Embryonic facial prominence (tissue), 1 donor: ENCODE measurements around the gene TBXA2R.

Experiments
- DNase-seq: peaks from one replicate; pipeline ENCODE4 v3.0.0-alpha.2; 2016; ENCODE audit errors: extremely low spot score

Gene TBXA2R

DNA sequence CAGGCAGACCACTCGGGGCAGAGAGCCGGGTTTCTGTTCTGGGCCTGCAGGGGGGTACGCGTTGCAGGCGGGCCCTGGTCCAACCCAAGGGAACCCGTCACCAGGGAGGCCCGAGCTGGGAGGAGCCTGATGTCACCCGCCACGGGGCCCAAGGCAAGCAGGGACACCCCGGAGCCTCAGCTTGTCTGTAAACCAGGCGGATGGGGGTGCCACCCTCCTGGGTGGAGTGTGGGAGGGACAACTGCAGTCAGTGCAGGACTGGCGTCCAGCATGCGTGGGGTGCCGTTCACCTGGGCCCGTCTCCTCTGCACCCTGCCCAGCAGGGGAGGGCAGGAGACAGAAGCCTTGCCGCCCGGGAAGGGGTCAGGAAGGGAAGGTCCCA, 12.9 kb upstream of the TBXA2R start:
- no peak for DNase-seq

DNA sequence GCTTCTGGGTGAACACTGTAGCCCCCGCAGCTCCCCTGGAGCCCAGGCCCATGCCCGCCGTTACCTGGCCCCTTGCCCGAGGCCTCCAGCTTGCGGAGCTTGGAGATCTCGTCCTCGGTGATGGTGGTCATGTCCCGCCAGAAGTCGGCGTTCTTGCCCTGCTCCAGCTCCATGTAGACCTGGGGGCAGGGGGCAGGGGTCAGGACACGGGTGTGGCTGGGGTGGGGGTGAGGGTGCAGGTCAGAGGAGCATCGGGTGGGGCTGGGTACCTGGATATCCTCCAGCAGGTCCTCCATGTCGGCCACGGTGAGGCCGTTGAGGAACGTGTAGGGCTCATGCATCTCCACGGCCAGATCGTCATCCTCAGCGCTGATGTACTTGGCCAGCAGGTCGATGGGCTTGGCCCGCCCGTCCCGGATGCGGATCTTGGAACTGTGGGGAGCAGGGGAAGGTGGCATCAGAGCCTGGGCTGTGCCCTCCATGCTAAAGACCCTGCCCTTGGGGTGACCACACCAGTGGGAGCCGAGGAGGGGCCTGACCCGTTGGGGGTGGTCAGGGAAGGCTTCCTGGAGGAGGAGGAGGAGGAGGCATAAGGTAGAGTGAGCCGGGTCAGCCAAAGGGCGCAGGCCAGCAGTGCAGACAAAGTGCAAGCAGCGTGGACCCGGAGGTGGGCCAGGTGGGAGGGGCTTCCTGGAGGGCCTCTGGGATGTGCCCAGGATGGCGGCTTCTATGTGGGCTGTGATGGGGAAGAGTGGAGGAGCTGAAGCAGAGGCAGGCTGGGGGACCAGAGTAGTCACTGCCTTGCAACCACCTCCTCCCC, 12.3 kb upstream of the TBXA2R start:
- DNase-seq = no peak

DNA sequence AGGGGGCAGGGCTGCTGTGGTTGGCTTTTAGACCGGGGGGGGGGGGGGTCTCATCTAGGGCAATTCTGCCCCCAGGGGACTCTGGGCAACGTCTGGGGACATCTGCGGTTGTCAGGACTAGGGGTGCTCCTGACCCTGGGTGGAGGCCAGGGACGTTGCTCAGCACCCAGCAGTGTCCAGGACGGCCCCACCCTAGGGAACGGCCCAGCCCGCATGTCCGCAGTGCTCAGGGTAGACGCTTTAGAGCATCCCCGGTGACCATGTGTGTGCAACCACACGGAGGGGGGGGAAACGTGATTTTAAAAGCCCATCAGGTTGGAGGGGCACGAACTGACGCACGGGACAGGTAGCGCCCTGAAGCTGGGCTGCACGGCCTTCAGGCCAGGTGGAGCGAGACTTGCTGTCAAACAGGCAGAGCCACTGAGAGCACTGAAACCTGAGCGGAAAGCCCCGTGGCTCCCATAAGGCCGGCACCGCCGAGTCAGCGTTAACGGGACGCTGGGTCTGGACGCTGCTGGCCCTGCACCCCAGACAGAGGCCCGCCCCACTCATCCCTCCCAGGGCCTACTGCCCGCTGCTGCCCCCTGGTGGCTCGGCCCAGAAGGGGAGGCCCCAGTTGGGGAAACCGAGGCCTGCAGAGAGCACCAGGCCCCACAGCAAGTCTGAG, 11.6 kb upstream of the TBXA2R start:
- DNase-seq = no peak

DNA sequence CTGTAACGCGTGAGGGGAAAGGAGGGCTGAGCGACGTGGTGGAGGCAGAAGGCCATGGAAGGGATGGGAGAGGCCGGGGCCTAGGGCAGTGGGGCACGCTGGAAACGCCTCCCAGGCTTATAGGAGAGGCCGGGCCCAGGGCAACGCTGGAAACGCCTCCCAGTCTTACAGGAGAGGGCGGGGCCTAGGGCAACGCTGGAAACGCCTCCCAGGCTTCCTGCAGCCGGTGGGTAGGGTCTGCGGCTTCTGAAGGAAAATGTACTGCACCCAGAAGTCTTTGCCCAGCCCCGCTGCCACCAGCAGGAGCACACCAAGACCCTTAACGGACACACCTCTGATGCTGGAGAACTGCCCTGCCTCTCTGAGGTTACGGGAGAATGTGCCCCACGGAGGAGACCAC, 10.8 kb upstream of the TBXA2R start:
- no peak for DNase-seq

DNA sequence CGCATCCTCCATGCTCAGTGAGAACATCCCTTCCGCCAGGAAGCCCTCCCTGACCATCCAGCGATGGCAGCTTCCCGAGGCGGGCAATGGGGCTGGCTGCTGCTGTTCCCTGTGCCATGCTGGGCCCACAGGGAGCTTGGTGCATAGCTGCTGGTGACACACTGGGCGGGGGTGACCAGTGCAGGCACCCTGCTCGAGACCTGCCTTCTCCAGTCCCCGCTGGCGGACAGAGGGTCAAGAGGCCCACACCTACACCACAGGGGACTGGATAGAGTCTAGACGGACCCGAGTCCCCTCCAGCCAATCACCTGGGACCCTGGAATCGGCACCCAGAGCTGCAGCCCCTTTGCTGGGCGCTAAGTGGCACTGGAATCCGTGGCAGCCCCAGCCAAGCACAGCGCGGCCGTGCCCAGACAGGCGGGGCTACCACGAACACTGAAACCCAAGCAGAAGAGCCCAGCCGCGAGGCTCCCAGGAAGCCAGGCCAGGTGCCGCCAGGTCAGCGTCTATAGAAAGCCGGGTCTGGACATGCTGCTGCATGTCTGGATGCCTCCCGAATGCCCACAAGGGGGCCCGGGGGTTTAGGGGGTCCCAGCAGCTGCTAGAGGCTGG, 9.0 kb upstream of the TBXA2R start:
- DNase-seq = no peak

DNA sequence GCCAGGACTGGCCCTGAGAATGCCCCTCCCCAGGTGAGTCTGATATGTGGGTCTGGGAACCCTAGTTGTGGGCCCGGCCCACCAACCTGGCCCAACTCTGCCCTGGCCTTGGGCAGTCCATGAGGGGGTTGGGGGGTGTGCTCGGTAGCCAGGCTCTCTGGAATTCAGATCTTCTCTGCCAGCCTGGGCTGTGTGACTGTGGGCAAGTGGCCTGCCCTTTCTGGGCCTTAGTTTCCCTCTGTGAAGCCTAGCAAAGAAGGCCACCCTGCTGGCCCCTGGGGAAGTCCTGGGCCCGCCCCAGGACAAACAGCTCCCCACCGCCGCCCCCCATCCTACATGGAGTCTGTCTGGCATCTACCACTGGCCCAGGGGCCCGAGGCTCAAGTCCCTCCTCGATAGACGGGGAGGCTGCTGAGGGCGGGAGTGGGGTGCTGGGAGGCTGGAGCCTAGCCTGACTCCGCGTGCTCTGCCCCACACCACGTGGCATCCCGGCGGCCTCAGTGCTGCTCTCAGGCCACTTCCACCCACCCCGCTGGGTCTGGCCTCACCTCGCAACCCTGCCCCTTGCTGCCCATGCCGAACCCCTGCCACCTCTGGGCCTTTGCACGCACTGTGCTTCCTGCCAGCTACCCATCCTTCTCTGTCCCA, 8.3 kb upstream of the TBXA2R start:
- DNase-seq = no peak

DNA sequence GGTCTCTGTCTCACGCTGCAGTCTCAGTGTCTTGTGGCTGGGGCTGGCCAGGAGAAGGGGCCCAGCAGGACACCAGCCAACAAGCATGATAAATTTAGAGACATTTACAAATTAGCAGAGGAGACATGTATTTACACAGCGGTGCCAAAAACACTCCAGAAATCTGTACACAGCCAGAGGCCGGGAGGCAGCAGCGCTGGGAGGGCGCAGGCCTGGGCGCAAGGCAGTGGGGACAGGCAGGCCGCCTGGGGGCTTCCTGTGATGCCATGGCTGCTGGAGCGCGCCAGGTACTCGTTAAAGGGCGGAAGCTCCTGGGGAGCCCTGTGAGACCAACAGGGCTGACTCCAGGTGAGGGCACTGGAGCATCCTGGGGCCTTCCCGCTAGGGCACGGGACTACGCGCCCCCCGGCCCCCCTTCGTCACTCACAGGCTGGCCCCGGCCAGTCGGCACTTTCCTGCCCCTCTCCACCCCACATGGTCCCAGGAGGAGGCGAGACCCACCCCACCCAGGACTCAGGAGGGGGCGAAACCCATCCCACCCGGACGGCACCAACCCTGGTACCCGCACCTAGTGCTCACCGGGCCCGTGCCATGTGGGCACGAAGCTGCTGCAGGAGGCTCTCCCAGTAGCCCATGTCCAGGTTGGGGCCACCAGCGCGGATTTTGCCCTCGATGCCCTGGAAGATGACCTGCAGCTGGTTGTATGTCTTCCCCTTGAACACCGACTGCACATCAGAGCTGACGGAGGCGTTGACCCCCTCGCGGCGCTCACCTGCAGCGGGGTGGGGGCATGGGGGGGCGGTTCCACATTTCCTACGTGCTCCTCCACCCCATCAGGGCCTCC, 7.4 kb upstream of the TBXA2R start:
- no peak for DNase-seq

DNA sequence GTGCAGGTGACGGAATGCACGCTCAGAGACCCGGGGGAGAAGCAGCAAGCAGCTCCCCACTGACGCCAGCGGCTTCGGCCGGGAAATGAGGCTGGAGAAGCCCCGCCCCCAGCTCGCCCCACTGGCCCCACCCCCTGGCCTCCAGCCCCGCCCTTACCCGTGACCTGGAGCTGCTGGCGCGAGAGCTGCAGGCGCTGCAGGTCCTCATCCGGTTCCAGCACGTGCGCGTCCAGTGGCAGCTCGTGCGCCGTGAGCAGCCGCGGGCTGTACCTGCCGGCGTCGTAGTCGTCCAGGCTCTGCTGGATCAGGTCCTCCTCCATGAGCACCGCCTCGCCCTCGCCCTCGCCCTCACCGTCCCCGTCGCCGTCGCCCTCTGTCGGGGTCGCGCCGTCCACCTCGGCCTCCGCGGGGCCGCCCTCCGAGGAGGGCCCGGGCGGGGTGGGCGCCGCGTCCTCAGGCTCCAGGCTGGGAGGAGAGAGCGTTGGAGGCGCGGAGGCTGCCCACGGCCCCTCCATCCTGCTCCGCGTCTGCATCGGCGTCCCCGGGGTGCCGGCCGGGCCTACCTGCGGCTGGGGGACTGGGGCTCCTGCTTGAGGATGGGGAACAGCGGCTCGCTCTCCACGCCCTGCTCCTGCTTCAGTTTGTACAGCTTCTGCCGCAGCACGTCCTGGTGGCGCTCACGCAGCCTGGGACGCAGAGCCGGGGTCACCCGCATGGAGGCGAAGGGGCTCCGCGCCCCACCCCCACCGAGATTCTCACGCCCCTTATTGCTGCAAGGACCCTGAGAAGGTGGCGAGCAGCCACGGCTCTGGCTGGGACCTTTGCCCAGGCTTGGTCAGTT, 6.4 kb upstream of the TBXA2R start:
- DNase-seq = no peak

DNA sequence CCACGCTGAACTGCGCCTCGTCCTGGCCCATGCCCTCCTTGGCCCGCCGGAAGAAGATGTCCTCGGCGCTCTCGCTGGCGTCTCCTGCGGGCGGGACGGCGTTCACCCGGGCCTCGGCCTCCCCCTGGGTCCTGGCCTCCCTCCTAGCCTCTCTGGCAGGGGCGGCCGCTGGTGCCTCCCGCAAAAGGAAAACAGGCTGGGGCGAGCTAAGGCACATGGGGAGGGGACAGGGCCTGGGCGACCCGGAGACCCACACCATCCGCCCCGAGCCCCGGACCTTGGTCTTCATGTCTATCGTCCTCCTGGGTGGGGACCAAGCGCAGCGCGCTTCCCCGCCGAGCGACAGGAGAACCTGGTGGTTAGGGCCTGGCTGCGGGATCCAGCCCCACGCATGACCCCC, 5.7 kb upstream of the TBXA2R start:
- DNase-seq = no peak

DNA sequence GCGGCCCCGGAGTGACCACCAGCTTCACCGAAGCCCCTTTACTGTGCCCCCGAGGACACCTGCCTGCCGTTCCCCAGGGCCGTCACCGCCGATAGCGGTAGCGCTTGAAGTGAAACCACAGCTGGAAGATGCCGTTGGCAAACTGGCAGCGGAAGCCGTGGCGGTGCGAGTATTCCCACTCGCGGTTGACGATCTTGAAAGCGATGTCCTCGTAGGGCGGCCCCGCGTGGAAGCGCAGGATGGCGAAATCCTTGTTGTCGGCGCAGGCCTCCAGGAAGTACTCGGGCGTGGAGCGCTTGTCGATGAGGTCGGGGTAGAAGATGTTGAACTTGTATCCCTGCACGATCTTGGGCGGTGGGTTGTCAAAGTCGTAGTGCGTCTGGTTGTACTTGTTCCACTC, 5.2 kb upstream of the TBXA2R start:
- no peak for DNase-seq

DNA sequence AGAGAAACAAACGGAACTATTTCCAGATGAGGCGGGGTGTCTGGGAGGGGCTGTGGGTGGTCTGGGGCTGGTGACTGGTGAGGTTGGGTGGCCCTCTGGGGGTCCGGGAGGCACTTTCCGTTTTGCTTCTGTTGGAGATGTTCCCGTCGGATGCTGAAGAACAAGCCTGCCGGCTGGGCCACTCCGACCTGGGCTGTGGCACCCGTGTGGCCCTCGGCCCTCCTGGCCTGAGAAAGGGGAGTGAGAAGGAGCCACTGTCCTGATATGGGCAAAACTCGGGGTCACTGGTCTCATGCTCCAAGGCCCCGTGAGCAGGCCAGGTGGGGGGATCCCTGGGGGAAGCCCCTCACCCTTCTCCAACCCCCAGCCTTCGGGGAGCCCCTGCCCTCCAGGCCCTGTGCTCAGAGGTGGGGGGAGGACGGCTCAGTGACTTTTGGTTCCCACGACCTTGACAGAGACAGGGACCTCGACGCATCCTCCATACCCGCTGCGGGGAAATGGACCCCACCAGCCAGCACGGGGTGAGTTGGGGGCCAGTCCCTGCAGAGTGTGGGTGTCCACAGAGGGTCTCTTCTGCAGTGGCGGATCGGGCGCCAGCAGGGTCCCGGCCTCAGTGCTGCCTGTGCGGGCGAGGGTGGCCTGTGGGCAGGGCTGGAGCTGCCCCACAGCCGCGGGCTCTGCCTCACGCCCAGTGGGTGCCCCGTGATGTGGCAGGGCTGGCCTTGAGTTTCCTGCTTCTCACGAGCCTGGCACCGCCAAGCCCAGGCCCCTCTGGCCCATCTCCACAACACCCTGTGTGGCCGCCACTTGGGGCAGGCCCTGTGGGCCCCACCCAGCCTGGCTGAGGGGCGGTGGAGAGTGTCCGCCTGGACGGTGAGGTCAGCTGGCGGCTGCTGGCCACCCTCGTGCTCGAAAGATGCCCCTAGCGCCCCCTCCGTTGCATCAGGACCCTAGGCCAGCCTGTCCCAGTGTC, 4.4 kb upstream of the TBXA2R start:
- no peak for DNase-seq

DNA sequence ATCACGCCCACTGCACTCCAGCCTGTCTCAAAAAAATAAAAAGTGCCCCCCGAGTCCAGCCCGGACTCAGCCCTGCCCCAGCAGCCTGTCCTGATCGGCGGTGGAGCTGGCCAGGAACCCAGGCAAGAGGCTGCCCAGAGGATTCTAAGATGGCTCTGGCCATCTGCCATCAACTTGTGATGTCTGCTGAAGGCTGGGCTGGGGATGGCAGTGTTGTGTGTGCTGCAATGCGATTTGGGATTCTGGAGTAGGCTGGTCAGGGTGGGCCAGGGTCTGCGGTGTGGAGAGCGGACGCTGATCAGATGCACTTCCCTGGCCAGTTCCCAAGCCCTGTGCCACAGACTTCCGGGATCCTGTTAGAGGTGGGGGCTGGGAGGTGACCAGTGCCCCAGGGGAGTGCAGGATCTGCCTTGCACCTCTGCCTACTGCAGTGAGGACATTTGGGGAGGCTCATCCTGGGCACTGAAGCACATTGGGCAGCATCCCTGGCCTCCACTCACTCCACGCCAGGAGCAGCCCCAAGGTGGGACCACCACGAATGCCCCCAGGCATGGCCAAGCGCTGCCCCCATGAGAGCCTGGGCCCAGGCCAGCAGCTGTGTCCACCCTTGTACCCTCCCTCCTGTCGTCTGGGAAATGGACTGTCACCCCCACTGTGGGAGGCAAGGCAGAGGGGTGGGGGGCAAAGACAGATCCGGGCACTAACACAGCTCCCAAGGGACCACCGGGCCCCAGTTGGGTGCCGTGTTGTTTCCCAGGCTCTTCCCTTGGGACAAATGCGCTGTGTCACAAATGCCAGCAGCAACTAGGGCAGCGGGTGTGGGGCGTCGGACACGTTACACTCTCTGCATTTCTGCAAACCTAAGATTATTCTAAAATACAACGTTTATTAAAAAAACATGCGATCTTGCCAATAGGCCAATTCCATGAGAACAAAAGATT, 3.4 kb upstream of the TBXA2R start:
- DNase-seq = no peak

DNA sequence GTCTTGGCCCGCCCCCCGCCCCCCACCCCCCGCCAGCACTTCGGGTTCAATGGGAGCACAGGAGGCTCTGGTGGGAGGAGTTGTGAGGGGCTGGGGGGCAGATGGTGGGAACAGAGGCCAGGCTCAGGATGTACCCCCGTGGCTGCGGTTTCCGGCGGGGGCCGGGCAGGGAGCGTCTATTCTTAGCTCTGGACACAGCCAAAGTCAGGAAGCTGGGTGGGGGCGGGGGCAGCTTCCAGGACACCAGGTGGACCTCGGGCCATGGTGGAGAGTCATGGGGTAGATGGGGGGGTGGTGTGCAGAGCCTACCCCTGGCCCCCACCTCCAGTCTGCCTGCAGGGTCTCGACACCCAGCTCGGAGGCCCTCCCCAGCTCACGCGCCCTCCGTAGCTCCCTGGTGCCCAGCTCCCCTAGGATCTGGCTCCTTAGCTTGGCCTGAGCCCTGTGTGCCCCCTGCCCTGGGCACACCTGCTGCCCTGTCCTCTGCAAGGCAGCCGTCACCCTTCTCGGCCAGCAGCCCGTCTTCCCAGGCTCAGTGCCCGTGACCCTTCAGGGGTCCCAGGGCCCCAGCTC, 2.2 kb upstream of the TBXA2R start:
- no peak for DNase-seq

DNA sequence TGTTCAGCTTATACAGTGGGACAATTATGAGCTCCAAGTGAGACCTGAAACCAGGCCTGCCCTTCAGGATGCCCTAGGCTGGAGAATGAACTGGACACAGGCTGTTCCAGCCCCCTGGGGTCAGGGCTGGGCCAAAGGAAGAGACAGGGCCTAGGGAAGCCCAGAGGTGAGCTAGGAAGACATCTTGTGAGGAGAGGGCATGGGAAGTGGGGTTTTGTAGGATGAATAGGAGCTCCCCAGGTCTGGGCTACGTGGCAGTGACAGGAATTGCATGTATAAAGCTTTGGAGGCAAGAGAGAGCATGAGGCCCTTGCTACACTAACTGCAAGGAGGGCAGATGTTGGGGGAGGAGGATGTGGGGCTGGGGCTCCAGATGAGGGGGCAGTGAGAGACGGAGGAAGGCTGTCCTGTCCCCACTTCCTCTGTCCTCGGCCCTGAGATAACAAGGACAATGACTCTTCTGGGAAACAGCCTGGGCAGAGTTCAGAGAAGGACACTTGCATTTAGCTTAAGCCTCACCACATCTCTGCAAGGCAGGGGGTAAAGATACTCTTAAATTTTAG, 1.5 kb upstream of the TBXA2R start:
- no peak for DNase-seq

DNA sequence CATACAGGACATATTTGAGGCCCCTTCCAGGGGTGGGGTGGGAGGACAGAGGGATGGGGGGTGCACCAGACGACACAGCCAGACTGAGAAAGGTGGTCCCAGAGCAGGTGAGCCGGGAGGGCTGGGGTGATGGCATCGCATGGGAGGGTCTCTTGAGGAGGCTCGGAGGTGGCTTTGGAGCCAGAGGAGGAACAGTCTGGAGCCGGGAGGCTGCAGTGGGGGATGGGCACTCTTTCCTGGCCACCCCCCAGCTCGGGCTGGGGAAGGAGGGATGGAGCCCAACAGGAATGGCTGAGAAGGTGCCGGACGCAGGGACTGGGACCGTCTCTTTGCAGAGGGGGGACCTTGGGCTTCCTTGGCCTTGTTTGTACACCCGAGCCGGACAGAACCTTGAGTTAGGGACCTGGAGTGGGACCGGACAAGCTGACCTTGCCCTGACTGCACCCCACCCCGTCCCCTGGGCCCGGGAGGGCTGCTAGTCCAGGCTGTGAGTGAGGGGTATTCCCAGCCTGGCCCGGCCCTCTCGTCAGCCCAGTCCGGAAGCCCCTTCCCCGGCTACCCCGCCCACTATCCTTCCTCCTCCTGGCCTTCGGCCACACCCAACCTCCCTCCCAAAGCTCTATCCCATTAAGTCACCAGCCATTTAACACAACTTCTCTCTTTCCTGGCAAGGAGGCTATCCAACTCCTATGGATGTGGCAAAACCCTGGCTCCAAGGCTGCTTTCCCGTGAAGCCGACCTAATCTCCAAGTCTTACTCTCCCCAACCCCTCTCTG, 816 bp upstream of the TBXA2R start:
- no peak for DNase-seq

DNA sequence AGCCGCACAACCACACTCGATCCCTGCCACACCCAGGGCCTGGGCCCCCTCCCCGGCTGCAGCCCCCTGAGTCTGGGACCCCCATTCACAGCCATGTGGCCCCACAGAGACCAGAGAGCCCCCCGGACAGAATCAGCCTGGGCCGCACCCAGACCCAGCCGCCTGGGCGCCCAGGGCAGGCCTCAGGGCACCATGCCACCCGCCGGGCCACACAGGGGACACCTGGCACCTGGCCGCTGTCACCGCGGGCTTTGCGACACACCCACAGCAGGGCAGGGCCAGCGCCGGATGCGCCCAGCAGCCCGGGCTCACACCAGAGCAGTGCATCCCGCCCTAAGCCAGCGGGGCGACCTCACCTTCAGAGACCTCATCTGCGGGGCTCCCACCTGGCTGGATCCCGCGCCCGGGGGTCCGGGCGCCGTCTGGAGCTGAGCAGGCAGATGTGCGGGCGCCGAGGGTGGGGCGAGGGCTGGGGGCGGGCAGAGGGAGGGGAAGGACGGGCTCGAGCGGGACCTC, 443 bp downstream of the TBXA2R start:
- no peak for DNase-seq

DNA sequence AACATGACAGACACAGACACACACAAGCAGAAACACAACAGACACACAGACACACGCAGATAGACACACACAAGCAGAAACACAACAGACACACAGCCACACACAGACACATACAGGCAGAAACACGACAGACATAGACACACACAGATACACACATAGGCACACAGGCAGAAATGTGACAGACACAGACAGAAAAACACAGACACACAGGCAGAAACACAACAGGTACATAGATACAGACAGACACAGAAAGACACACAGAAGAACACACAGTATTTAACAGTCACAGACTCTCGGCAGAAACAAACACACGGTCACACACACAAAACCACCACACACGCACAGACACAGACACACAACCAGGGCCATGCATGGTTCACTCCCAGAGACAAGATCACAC, 905 bp downstream of the TBXA2R start:
- no peak for DNase-seq
